ENCODE measurements around the gene BCAN. TPM values are rescaled to one million over a fixed set of nuclear protein-coding genes. Genes with fewer than 3 reads are reported as not detected.

BCAN gene
- total and polyA plus RNA-seq, 2 of the 8 experiments (the other 6 are each of a cell fraction or from before 2014, with no cell fraction given), result 4.5 to 24.0 TPM

- FAIRE-seq (no peak), DNase-seq (ENCODE audit: low read depth in 1 of 2, low spot score in 2 of 2) (no peak)
- POLR2A ChIA-PET (ENCODE audit: partially characterized antibody), result interaction anchor here (1.4 to 5.8 kb wide), 3 partner anchors 11 to 53 kb away, joined by 3 to 46 read pairs (median 9); partner anchors contain the start of genes BCAN and NES
- Histone ChIP-seq H4K20me1 (replicated peaks in 1 of 2; ENCODE audit: control insufficient read depth in 1 of 2, insufficient read depth in 2 of 2, low read length in 2 of 2) (peaks cover 0 to 1% of the 10 kb centered on the region in 2 experiments), H3K23me2 (ENCODE audit: low read depth, low read length) (peaks cover 20% of the 10 kb centered on the region; the same call in 1 of the 2 replicates), H3K56ac (replicated peaks; ENCODE audit: insufficient read length, low read depth, low read length) (no peak overlapping the region), H3K4me1 (replicated peaks in 1 of 4; ENCODE audit: control insufficient read depth in 3 of 4, insufficient read depth in 4 of 4, low read length in 3 of 4) (peaks cover 0 to 9% (median 2%) of the 10 kb centered on the region in 4 experiments; a peak in 5 of 7 replicates), H2BK15ac (ENCODE audit: low read length) (peak overlapping the region; percentile 31; the same call in 1 of the 2 replicates), H3K79me2 (ENCODE audit: control insufficient read depth in 1 of 2, insufficient read depth in 2 of 2, low read length in 2 of 2) (no peaks in the 10 kb centered on the region), H3K4ac (replicated peaks; ENCODE audit: insufficient read length, low read depth, low read length) (no peak overlapping the region), H2AFZ (ENCODE audit: low read length) (no peak overlapping the region), H3K27ac (ENCODE audit: low read depth, low read length) (no peak overlapping the region), H2BK20ac (ENCODE audit: low read length) (no peak overlapping the region), H3K4me3 (ENCODE audit: extremely low read depth in 1 of 4, insufficient read depth in 2 of 4, low read depth in 3 of 4, low read length in 4 of 4) (no peak overlapping the region), H3K23ac (ENCODE audit: insufficient read length) (no peak overlapping the region), H3K36me3 (ENCODE audit: control insufficient read depth in 2 of 4, insufficient read depth in 4 of 4, low read length in 3 of 4) (no peaks in the 10 kb centered on the region; a peak in 1 of 8 replicates), H3K4me2 (ENCODE audit: insufficient read depth in 1 of 2, low read depth in 2 of 2, low read length in 2 of 2) (no peak overlapping the region; a peak in 1 of 4 replicates), H2BK5ac (ENCODE audit: low read depth, low read length) (no peak overlapping the region), H3K9me3 (ENCODE audit: insufficient read depth in 2 of 2, low read depth in 1 of 2, low read length in 1 of 2) (no peaks in the 10 kb centered on the region), H2AK5ac (ENCODE audit: low read depth, low read length) (no peak overlapping the region), H3K79me1 (ENCODE audit: low read depth, low read length) (no peaks in the 10 kb centered on the region), H3K18ac (ENCODE audit: extremely low read depth, low read length) (no peak overlapping the region), H3K9ac (replicated peaks in 1 of 4; ENCODE audit: extremely low read depth in 1 of 4, low read depth in 3 of 4, low read length in 3 of 4) (no peak overlapping the region), H4K5ac (ENCODE audit: insufficient read length, low read depth, low read length) (no peak overlapping the region), H2BK12ac (ENCODE audit: low read depth, low read length) (no peak overlapping the region), H3K14ac (ENCODE audit: insufficient read length) (no peak overlapping the region), H4K91ac (replicated peaks; ENCODE audit: insufficient read length, low read length) (peak overlapping the region; percentile 6), H3K27me3 (replicated peaks in 1 of 4; ENCODE audit: control insufficient read depth in 3 of 4, extremely low read depth in 1 of 4, insufficient read depth in 3 of 4, low read length in 3 of 4) (peaks cover 31 to 60% (median 45%) of the 10 kb centered on the region in 4 experiments), H4K8ac (ENCODE audit: extremely low read depth, insufficient read depth, low read length) (no peak overlapping the region), H2BK120ac (replicated peaks; ENCODE audit: low read depth, low read length) (no peak overlapping the region)
- WGBS, 2 experiments (ENCODE audit: extremely low coverage in 1 of 2, insufficient coverage in 1 of 2, insufficient read length in 1 of 2, insufficient replicate concordance in 2 of 2, low coverage in 1 of 2, low lambda C conversion rate in 2 of 2, missing lambda C conversion rate in 1 of 2), result 92% methylated on average over 6 of the region's 6 CpGs; no CpG with 5 or more reads in 1 of the 2 experiments
- CTCF ChIA-PET (ENCODE audit: partially characterized antibody), result interaction anchor here (0.6 to 43.0 kb wide), 14 partner anchors 7 to 112 kb away, joined by 3 to 868 read pairs (median 22); partner anchors contain the start of genes BCAN, CRABP2 and NES
- TF ChIP-seq ATF2 (IDR thresholded peaks at IDR 0.05; ENCODE audit: low read length) (no peak), EZH2 (IDR thresholded peaks at IDR 0.05; ENCODE audit: low read depth, low read length, severe bottlenecking) (no peak), SAP30 (IDR thresholded peaks at IDR 0.05; ENCODE audit: insufficient read depth, insufficient replicate concordance, low read length) (no peak), HDAC2 (IDR thresholded peaks at IDR 0.05; ENCODE audit: borderline replicate concordance in 1 of 2, low read depth in 2 of 2, low read length in 2 of 2) (no peak), CBX5 (IDR thresholded peaks at IDR 0.05; ENCODE audit: low read depth, low read length) (no peak), MAX (IDR thresholded peaks at IDR 0.05) (no peak)
Observed at GRCh38 chr1:156622581-156623297, 19.2 kb upstream of the BCAN start.

All from H1 (cell line).